Stimulated activated CD4-positive, alpha-beta T cell treated with anti-CD3 and anti-CD28 coated beads, Interleukin-4, amount 100 ng/mL, for 4 hours (primary cell): ENCODE results near the gene PRXL2C.

Experiments used
- DNase-seq, 2 experiments: peaks; one replicate each; pipeline ENCODE4 v3.0.0-alpha.2; 2020

Gene PRXL2C

GRCh38 chr9:96609732-96610131, 45.4 kb downstream of the PRXL2C start:
- no peak for DNase-seq

- no peak for DNase-seq
These were observed 47.1 kb downstream of the PRXL2C start for GRCh38 chr9:96607971-96608370.

GRCh38 chr9:96605328-96605727, 49.8 kb downstream of the PRXL2C start:
- DNase-seq, result no peak

GRCh38 chr9:96604004-96604319, 51.2 kb downstream of the PRXL2C start:
- DNase-seq, result no peak

GRCh38 chr9:96603305-96604003, 51.7 kb downstream of the PRXL2C start:
- no peak for DNase-seq

GRCh38 chr9:96599298-96599697, 55.8 kb downstream of the PRXL2C start:
- DNase-seq, result no peak

- DNase-seq, result no peak
These were observed 58.5 kb downstream of the PRXL2C start for GRCh38 chr9:96596601-96597111.
